MM.1S (cell line): Measurements from ENCODE around the gene MRPL38.
"Not testable (repeated sequence)": the region's sequence is repeated elsewhere in the genome, so short reads cannot be mapped to it uniquely, and the experiment has no call there.

Experiments used
- DNase-seq: peaks from one replicate; pipeline ENCODE4 v3.0.0-alpha.2; 2015
- H2AFZ ChIP-seq: fragments of 300-600 bp; sonication (generic); 2 replicates; pipeline ENCODE4 v1.6.0; 2016; ENCODE audit warnings: antibody characterized with exemption, low read length
- H3F3A ChIP-seq: fragments of 300-600 bp; sonication (generic); 2 replicates; pipeline ENCODE4 v1.6.1; 2016; ENCODE audit warnings: mild to moderate bottlenecking, antibody characterized with exemption, low read length, moderate library complexity, mixed read lengths; ENCODE audit not compliant: insufficient read depth
- H3K27ac ChIP-seq: fragments of 300-600 bp; sonication (generic); 2 replicates; pipeline ENCODE4 v1.5.1; 2016; ENCODE audit warnings: mild to moderate bottlenecking, low read length
- H3K27me3 ChIP-seq: fragments of 300-600 bp; sonication (generic); replicated peaks from 2 replicates; pipeline ENCODE4 v1.6.0; 2016; ENCODE audit warnings: low read length; ENCODE audit not compliant: insufficient read depth
- H3K36me3 ChIP-seq: fragments of 300-600 bp; sonication (generic); replicated peaks from 2 replicates; pipeline ENCODE4 v1.6.1; 2016; ENCODE audit warnings: mild to moderate bottlenecking, low read length, mixed read lengths; ENCODE audit not compliant: insufficient read depth
- H3K4me1 ChIP-seq: fragments of 300-600 bp; sonication (generic); 2 replicates; pipeline ENCODE4 v1.6.1; 2016; ENCODE audit warnings: low read length, mixed read lengths
- H3K4me2 ChIP-seq: fragments of 300-600 bp; sonication (generic); 2 replicates; pipeline ENCODE4 v1.6.0; 2016; ENCODE audit warnings: low read depth, low read length
- H3K4me3 ChIP-seq: fragments of 300-600 bp; sonication (generic); 2 replicates; pipeline ENCODE4 v1.5.1; 2016; ENCODE audit warnings: low read length, mixed read lengths
- H3K79me2 ChIP-seq: fragments of 300-600 bp; sonication (generic); 2 replicates; pipeline ENCODE4 v1.6.1; 2016; ENCODE audit warnings: mixed run types, low read length, mixed read lengths
- H3K9ac ChIP-seq: fragments of 300-600 bp; sonication (generic); 2 replicates; pipeline ENCODE4 v1.6.1; 2016; ENCODE audit warnings: low read length, mixed read lengths
- H3K9me2 ChIP-seq: fragments of 300-600 bp; sonication (generic); replicated peaks from 2 replicates; pipeline ENCODE4 v1.6.1; 2016; ENCODE audit warnings: mild to moderate bottlenecking, low read length, mixed read lengths; ENCODE audit not compliant: insufficient read depth
- H3K9me3 ChIP-seq: fragments of 300-600 bp; sonication (generic); replicated peaks from 2 replicates; pipeline ENCODE4 v1.6.1; 2016; ENCODE audit warnings: mild to moderate bottlenecking, low read length, mixed read lengths; ENCODE audit not compliant: insufficient read depth
- H4K20me1 ChIP-seq: fragments of 300-600 bp; sonication (generic); 2 replicates; pipeline ENCODE4 v1.6.1; 2016; ENCODE audit warnings: mild to moderate bottlenecking, low read length, moderate library complexity, mixed read lengths; ENCODE audit not compliant: insufficient read depth
- CTCF ChIP-seq: fragments of 300-600 bp; sonication (generic); IDR thresholded peaks from 2 replicates; pipeline ENCODE4 v1.5.1; 2016; ENCODE audit warnings: antibody characterized with exemption, low read length, mixed read lengths
- EZH2 ChIP-seq: fragments of 300-600 bp; sonication (generic); optimal IDR thresholded peaks from 2 replicates; pipeline ENCODE3; 2017; ENCODE audit warnings: low read depth, mild to moderate bottlenecking, antibody characterized with exemption, low read length, mixed read lengths
- EZH2phosphoT487 ChIP-seq: fragments of 300-600 bp; sonication (generic); IDR thresholded peaks from 2 replicates; pipeline ENCODE4 v1.6.1; 2018; ENCODE audit warnings: antibody characterized with exemption, low read length

Gene MRPL38

GRCh38 chr17:75853433-75853832, 51.3 kb downstream of the MRPL38 start:
- DNase-seq = no peak
- no peaks in the 10 kb centered on the region for H3K9me3 ChIP-seq
- H3K36me3 ChIP-seq = no peaks in the 10 kb centered on the region
- no peak overlapping the region for H3K9ac ChIP-seq
- peaks cover 6% of the 10 kb centered on the region; the same call in 1 of the 2 replicates for H3F3A ChIP-seq
- no peaks in the 10 kb centered on the region for H3K9me2 ChIP-seq
- no peak overlapping the region for H2AFZ ChIP-seq
- no peak overlapping the region for H3K27ac ChIP-seq
- no peaks in the 10 kb centered on the region for H4K20me1 ChIP-seq
- H3K4me3 ChIP-seq = no peak overlapping the region
- TF ChIP-seq EZH2phosphoT487 (no peak), EZH2 (no peak), CTCF (no peak)
- H3K27me3 ChIP-seq = no peaks in the 10 kb centered on the region
- H3K4me2 ChIP-seq = no peak overlapping the region
- H3K79me2 ChIP-seq = peaks cover 30% of the 10 kb centered on the region
- H3K4me1 ChIP-seq = peaks cover 5% of the 10 kb centered on the region

- H3K9me2 ChIP-seq, DNase-seq, H3K4me2 ChIP-seq, H3K27me3 ChIP-seq, H3K9ac ChIP-seq, H3K27ac ChIP-seq, H3K4me3 ChIP-seq, H3F3A ChIP-seq, H4K20me1 ChIP-seq, H3K9me3 ChIP-seq, H2AFZ ChIP-seq, H3K36me3 ChIP-seq, H3K4me1 ChIP-seq: not testable (repeated sequence)
- peaks cover 30% of the 10 kb centered on the region for H3K79me2 ChIP-seq
Observed at GRCh38 chr17:75851693-75851991, 53.0 kb downstream of the MRPL38 start.

GRCh38 chr17:75850928-75851692, 53.6 kb downstream of the MRPL38 start:
- no peak overlapping the region for H3K27ac ChIP-seq
- no peak overlapping the region for H3K4me2 ChIP-seq
- H3K9ac ChIP-seq = no peak overlapping the region

More at GRCh38 chr17:75850928-75851692, 53.6 kb downstream of the MRPL38 start:
- Histone ChIP-seq H3K4me3 (no peak overlapping the region), H3K4me1 (peaks cover 5% of the 10 kb centered on the region), H3K27me3 (no peaks in the 10 kb centered on the region), H2AFZ (no peak overlapping the region), H3F3A (peaks cover 3% of the 10 kb centered on the region; the same call in 1 of the 2 replicates), H4K20me1 (no peaks in the 10 kb centered on the region), H3K36me3 (no peaks in the 10 kb centered on the region), H3K79me2 (peaks cover 25% of the 10 kb centered on the region), H3K9me2 (no peaks in the 10 kb centered on the region), H3K9me3 (no peaks in the 10 kb centered on the region)
- DNase-seq = no peak
- no peak for TF ChIP-seq EZH2phosphoT487
- TF ChIP-seq EZH2 = no peak
- no peak for TF ChIP-seq CTCF
